ENCODE measurements around the gene YIF1A.

- no peak for TF ChIP-seq CTCF (conservative IDR thresholded peaks at IDR 0.05)
- TF ChIP-seq EZH2 (IDR thresholded peaks at IDR 0.05; ENCODE audit: low read depth), result no peak
Observed at GRCh38 chr11:66240781-66241136, 48.2 kb downstream of the YIF1A start.
